IPS-NIHi11 (cell line): ENCODE data around the gene NKX3-2.
A peak's percentile ranks its signal among the peaks of the same experiment; 100 is the strongest.

Experiments
- DNase-seq: peaks from one replicate; pipeline ENCODE4 v3.0.0; 2012; ENCODE audit warnings: mixed read lengths, low spot score

NKX3-2 gene

GRCh38 chr4:13531625-13531998 is 12.7 kb downstream of the NKX3-2 start:
- DNase-seq = no peak

GRCh38 chr4:13530823-13531624 is 13.3 kb downstream of the NKX3-2 start:
- peak; percentile 62 for DNase-seq

- DNase-seq = no peak
These were observed 15.0 kb downstream of the NKX3-2 start for GRCh38 chr4:13529128-13529919.

- no peak for DNase-seq
These were observed 15.5 kb downstream of the NKX3-2 start for GRCh38 chr4:13528821-13529127.

GRCh38 chr4:13527981-13528820 is 16.1 kb downstream of the NKX3-2 start:
- no peak for DNase-seq

GRCh38 chr4:13527192-13527980 is 16.9 kb downstream of the NKX3-2 start:
- no peak for DNase-seq

GRCh38 chr4:13526658-13527057 is 17.6 kb downstream of the NKX3-2 start:
- DNase-seq = no peak

- DNase-seq = no peak
These were observed 18.6 kb downstream of the NKX3-2 start for GRCh38 chr4:13525606-13526281.

- no peak for DNase-seq
These were observed 19.6 kb downstream of the NKX3-2 start for GRCh38 chr4:13524504-13525243.

- no peak for DNase-seq
These were observed 20.5 kb downstream of the NKX3-2 start for GRCh38 chr4:13523591-13524503.

- no peak for DNase-seq
These were observed 21.2 kb downstream of the NKX3-2 start for GRCh38 chr4:13523105-13523477.

GRCh38 chr4:13522282-13523104 is 21.8 kb downstream of the NKX3-2 start:
- no peak for DNase-seq

GRCh38 chr4:13521047-13521446 is 23.3 kb downstream of the NKX3-2 start:
- DNase-seq = no peak

GRCh38 chr4:13516315-13516860 is 27.9 kb downstream of the NKX3-2 start:
- DNase-seq = no peak

GRCh38 chr4:13515268-13515667 is 29.0 kb downstream of the NKX3-2 start:
- DNase-seq = no peak

- DNase-seq = no peak
These were observed 29.6 kb downstream of the NKX3-2 start for GRCh38 chr4:13514722-13515121.

GRCh38 chr4:13511101-13511500 is 33.2 kb downstream of the NKX3-2 start:
- DNase-seq = no peak

- DNase-seq = no peak
These were observed 34.9 kb downstream of the NKX3-2 start for GRCh38 chr4:13509442-13509841.
